GM19099 (cell line): Measurements from ENCODE around the gene TUBB4A.

Experiments used
- POLR2A ChIP-seq: IDR thresholded peaks from 3 replicates; pipeline ENCODE4 v1.6.1; 2011; ENCODE audit warnings: low read depth; ENCODE audit not compliant: insufficient read length; ENCODE audit errors: extremely low read depth

Gene TUBB4A

GRCh38 chr19:6501740-6502648, at the start of gene TUBB4A:
TSS of gene TUBB4A (minus strand) at chr19:6502309. CDS start at chr19:6502212, 97 bp downstream.
- no peak for TF ChIP-seq POLR2A

- no peak for TF ChIP-seq POLR2A
These were observed 49.0 kb upstream of the TUBB4A start for GRCh38 chr19:6551091-6551490.

- TF ChIP-seq POLR2A = no peak
These were observed 41.8 kb upstream of the TUBB4A start for GRCh38 chr19:6543866-6544347.

GRCh38 chr19:6540918-6541689, 39.0 kb upstream of the TUBB4A start:
- no peak for TF ChIP-seq POLR2A

DNA sequence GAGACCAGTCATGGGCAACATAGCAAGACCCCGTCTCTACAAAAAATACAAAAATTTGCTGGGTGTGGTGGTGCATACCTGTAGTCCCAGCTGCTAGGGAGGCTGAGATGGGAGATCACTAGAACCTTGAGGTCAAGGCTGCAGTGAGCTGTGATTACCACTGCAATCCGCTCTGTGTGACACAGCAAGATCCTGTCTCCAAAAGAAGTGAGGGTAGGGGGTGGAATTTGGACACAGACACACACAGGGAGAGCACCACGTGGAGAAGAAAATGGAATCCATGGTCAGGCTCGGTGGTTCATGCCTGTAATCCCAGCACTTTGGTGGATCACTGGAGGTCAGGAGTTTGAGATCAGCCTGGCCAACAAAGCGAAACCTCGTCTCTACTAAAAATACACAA, 37.4 kb upstream of the TUBB4A start:
- no peak for TF ChIP-seq POLR2A

DNA sequence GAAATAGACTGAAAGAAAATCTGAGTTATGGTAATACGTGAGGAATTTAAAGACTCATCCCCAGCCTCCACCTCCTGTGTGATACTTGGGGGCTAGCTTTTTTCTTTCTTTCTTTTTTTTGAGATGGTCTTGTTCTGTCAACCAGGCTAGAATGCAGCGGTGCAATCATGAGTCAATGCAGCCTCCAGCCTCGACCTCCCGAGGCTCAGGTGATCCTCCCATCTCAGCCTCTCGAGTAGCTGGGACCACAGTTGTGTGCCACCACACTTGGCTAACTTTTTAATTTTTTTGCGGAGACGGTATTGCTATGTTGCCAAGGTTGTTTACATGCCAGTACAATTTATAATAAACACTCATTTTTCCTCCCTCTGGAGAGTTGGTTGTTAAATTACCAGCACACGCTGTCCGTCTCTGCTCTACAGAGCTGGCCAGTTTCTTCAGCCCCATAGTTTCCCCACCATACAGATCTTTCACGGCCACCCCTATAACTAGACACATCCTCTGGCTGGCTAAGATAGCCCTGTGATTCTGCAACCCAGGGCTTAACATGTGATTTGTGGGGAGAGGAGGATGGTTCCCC, 33.5 kb upstream of the TUBB4A start:
- no peak for TF ChIP-seq POLR2A

DNA sequence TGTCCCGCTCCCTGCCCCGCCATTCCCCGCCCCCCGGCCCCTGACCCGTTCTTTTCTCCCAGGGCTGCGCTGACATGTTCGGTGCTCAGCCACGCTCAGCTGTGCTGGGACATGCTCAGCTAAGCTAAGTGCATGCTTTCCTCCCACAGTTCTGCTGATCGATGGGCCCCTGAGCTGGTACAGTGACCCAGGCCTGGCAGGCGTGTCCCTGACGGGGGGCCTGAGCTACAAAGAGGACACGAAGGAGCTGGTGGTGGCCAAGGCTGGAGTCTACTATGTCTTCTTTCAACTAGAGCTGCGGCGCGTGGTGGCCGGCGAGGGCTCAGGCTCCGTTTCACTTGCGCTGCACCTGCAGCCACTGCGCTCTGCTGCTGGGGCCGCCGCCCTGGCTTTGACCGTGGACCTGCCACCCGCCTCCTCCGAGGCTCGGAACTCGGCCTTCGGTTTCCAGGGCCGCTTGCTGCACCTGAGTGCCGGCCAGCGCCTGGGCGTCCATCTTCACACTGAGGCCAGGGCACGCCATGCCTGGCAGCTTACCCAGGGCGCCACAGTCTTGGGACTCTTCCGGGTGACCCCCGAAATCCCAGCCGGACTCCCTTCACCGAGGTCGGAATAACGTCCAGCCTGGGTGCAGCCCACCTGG, 32.5 kb upstream of the TUBB4A start:
- no peak for TF ChIP-seq POLR2A

DNA sequence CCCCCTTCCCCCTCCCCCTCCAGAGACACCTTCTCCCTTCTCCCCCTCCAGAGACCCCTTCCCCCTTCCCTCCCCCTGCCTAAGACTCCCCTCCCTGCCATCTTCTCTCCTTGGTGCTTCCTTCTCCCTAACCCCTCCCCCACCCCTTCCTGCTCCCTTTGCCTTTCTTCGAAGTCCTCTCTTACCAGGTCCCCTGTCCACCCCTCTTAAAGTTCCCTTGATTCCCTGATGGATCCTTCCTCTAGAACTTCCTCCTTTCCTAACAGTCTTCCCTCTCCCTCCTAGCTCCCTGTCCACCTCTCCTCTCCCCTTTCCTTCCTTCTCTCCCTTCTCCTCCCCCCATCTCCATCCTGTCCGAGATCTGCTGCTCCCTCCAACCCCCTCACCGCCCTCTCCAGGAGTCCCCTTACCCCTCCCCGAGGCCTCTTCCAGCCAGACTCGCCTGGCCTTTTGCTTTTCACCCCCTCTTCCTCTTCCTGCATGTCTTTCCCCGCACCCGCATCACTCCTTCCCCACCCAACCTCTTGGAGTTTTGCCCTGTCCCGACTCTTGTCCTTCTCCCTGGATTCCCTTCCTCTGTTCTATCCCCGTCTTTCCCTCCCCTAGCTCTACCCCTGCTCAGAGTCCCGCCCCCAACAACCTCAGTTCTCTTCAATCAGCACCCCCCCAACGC, 31.8 kb upstream of the TUBB4A start:
- no peak for TF ChIP-seq POLR2A

- no peak for TF ChIP-seq POLR2A
These were observed 30.9 kb upstream of the TUBB4A start for GRCh38 chr19:6533000-6533328.

- TF ChIP-seq POLR2A = no peak
These were observed 30.3 kb upstream of the TUBB4A start for GRCh38 chr19:6532244-6532999.

DNA sequence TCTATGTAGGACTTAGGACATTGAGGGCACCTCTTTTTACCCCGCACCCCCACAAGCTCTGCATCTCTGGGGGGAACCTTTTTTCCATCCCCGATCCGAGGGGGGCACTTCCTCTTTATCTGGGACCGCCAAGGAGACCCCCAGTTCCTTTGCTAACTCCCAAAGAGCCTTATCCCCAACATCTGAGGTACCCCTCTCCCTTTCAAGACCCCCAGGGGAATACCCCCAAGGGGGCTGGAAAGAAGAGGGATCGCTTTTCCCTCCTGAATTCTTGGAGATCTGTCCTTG, 29.8 kb upstream of the TUBB4A start:
- no peak for TF ChIP-seq POLR2A

DNA sequence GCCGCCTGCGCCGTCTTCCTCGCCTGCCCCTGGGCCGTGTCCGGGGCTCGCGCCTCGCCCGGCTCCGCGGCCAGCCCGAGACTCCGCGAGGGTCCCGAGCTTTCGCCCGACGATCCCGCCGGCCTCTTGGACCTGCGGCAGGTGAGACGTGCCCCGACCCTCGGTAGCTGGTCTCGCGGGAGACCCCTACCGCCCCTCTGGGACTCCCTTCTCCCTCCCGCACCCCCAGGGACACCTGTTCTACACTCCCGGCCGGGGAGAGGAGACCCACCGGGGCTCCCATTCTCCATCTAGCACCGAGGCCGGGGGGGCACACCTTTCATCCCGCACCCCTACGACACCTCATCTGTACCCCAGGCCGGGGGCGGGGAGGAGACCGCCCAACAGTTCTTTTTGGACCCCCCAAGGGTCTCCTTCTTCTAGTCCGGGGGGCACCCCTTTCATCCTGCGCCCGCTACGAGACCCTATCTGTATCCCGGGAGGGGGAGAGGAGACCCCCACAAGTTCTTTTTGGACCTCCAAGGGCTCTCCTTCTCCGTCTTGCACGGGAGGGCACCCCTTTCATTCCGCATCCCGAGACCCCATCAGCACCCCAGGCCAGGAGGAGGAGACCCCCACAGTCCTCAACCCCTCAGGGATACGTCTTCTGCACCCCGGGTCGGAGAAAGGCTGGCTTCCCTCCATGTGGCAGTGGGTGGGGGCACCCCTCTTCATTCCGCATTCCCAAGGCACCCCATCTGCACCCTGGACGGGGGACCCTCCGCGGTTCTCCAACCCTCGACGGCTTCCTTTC, 29.2 kb upstream of the TUBB4A start:
- no peak for TF ChIP-seq POLR2A

- TF ChIP-seq POLR2A = peak; percentile 100
These were observed 28.5 kb upstream of the TUBB4A start, which contains the start of gene TNFSF9 for GRCh38 chr19:6530386-6531162. TSS of gene TNFSF9 (plus strand) at chr19:6531026. CDS start at chr19:6531037, 11 bp downstream.

- TF ChIP-seq POLR2A = no peak
These were observed 27.9 kb upstream of the TUBB4A start for GRCh38 chr19:6529937-6530385.
